ENCODE data around the gene TREML2. TPM values are rescaled to one million over a fixed set of nuclear protein-coding genes. Genes with fewer than 3 reads are reported as not detected.

TREML2 gene
- total and polyA plus RNA-seq, 9 donors: 0.08 to 0.10 TPM; not detected in 7

GRCh38 chr6:41204156-41204555, 3.2 kb upstream of the TREML2 start:
- 82 to 90% (median 85%) methylated on average over 1 of the region's 1 CpG for WGBS, 3 donors
- DNase-seq: no peak
- intact Hi-C loops (cut with DNase I): no loop called here
- TF ChIP-seq CTCF (IDR thresholded peaks at IDR 0.05) (no peak), POLR2A (IDR thresholded peaks at IDR 0.05) (no peak), EP300 (IDR thresholded peaks at IDR 0.05) (no peak)
- H3K27ac ChIP-seq: no peak overlapping the region
- no peak overlapping the region for H3K4me3 ChIP-seq
- H3K27me3 ChIP-seq: no peaks in the 10 kb centered on the region
- H3K4me1 ChIP-seq (ENCODE audit: insufficient read depth): no peaks in the 10 kb centered on the region
- no peaks in the 10 kb centered on the region for H3K36me3 ChIP-seq
- peaks cover 0 to 6% of the 10 kb centered on the region in 2 donors for H3K9me3 ChIP-seq

GRCh38 chr6:41201764-41202173, 820 bp upstream of the TREML2 start:
- no peak for DNase-seq
- no peaks in the 10 kb centered on the region for H3K36me3 ChIP-seq
- H3K4me1 ChIP-seq (ENCODE audit: insufficient read depth): no peaks in the 10 kb centered on the region
- TF ChIP-seq POLR2A (IDR thresholded peaks at IDR 0.05) (no peak), EP300 (IDR thresholded peaks at IDR 0.05) (no peak), CTCF (IDR thresholded peaks at IDR 0.05) (no peak)
- H3K9me3 ChIP-seq: no peaks in the 10 kb centered on the region
- intact Hi-C loops (cut with DNase I): no loop called here
- no peaks in the 10 kb centered on the region for H3K27me3 ChIP-seq
- 72 to 78% (median 73%) methylated on average over 8 of the region's 8 CpGs for WGBS, 3 donors
- H3K27ac ChIP-seq: no peak overlapping the region
- no peak overlapping the region for H3K4me3 ChIP-seq

- TF ChIP-seq EP300 (IDR thresholded peaks at IDR 0.05) (no peak), CTCF (IDR thresholded peaks at IDR 0.05) (no peak), POLR2A (IDR thresholded peaks at IDR 0.05) (no peak)
- H3K27ac ChIP-seq: no peak overlapping the region
- H3K36me3 ChIP-seq: no peaks in the 10 kb centered on the region
- no peaks in the 10 kb centered on the region for H3K4me1 ChIP-seq (ENCODE audit: insufficient read depth)
- no peaks in the 10 kb centered on the region for H3K27me3 ChIP-seq
- H3K9me3 ChIP-seq: no peaks in the 10 kb centered on the region
- 80 to 81% (median 80%) methylated on average over 2 of the region's 2 CpGs for WGBS, 3 donors
- DNase-seq: no peak
- no peak overlapping the region for H3K4me3 ChIP-seq
- intact Hi-C loops (cut with DNase I): no loop called here
Measured at GRCh38 chr6:41200296-41200900, 551 bp downstream of the TREML2 start.

GRCh38 chr6:41199552-41200246, 1.2 kb downstream of the TREML2 start:
- no peaks in the 10 kb centered on the region for H3K9me3 ChIP-seq
- WGBS, 3 donors: 69 to 87% (median 78%) methylated on average over 1 of the region's 1 CpG
- intact Hi-C loops (cut with DNase I): no loop called here
- H3K27me3 ChIP-seq: no peaks in the 10 kb centered on the region
- H3K27ac ChIP-seq: no peak overlapping the region
- no peaks in the 10 kb centered on the region for H3K4me1 ChIP-seq (ENCODE audit: insufficient read depth)
- H3K36me3 ChIP-seq: no peaks in the 10 kb centered on the region
- H3K4me3 ChIP-seq: no peak overlapping the region
- no peak for TF ChIP-seq POLR2A (IDR thresholded peaks at IDR 0.05)
- no peak for TF ChIP-seq CTCF (IDR thresholded peaks at IDR 0.05)
- no peak for TF ChIP-seq EP300 (IDR thresholded peaks at IDR 0.05)
- no peak for DNase-seq
